T-helper 1 cell treated with Interleukin-12 subunit alpha and Interleukin-12 subunit beta and Interleukin-4 antibody, amounts not matched to agents 30 ng/mL and 1 ng/mL, for 36 hours (primary cell): ENCODE data around the gene CCDC57. TPM values are rescaled to one million over a fixed set of nuclear protein-coding genes. Genes with fewer than 3 reads are reported as not detected.

Experiments used
- intact Hi-C: fragments of 100-400 bp; cut with micrococcal nuclease; formaldehyde crosslinking; loops from one replicate; pipeline ENCODE4 v1.15.1; 2024
- total RNA-seq: library from RNA; stranded (reverse); gene quantifications from 2 replicates; pipeline ENCODE4 v1.2.3, GENCODE V29; 2022

Gene CCDC57
- total RNA-seq, 1 donor from 2014 or later: 75.3 TPM

- intact Hi-C loops: no loop called here
Observed at GRCh38 chr17:82073446-82073845, 139.2 kb downstream of the CCDC57 start.

DNA sequence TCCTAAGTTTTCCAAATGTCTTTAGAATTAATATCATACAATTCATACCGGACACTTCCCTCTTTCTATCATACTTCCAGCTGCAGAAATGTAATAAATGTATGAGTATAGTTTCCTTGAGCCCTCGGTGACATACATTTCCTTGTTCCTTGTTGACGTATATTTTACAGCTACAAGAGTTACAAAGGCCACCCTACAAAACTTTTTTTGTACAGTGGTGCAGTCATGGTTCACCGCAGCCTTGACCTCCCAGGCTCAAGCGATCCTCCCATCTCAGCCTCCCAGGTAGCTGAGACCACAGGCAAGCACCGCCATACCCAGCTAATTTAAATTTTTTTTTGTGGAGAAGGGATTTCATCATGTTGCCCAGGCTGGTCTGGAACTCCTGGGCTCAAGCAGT lies 139.8 kb downstream of the CCDC57 start:
- intact Hi-C loops: no loop called here

DNA sequence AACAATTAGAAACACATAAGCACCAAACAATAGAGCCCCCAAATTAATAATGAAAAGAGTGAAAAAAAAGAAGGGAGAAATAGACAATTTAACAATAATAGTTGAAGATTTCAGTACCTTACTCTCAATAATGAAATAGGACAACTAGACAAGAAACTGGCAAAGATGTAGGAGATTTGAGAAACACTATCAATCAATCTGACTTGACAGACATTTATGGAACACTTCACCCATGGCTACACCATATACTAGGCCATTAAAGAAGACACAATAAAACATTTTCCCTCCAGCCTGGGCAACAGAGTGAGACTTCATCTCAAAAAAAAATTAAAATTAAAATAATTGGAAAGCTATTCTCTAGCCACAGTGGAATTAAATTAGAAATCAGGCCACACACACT lies 142.0 kb downstream of the CCDC57 start:
- intact Hi-C loops: no loop called here

DNA sequence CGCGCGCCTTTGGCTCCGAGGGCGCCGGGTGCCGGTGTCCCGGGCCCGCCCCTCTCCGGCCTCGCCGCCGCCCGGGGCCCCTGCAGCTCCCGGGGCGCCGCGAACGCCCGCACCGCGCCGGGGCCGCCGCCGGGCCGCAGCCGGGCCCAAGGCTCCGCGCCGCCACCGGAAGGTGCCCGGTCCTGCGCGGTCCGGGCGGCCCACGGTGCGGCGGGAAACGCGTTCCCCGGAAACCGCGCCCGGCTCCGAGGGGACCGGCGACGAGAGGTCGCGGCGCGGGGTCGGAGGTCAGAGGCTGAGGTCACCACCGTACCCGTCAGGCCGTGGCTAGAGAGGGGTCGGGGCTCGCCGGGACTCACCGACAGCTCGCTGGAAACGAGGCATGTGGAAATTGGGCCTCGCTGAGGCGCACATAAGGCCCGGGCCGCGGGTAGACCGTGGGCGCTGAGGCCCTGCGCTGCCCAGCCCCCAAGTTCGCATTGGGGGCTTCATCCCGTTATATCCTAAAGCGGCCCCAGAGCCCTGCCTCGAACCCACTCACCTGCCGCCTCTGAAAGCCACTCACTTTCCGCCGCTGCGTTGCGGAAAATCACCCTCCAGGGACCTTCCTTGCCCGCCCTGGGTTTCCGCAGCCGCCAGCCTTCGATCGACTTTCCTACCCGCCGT lies 146.9 kb downstream of the CCDC57 start, which contains the start of gene DUS1L:
DUS1L (minus strand) TSS at position 167 of the 666 bp plus-strand sequence. CDS start 745 bp downstream, outside the sequence.
- intact Hi-C loops: loop anchor here (1.0 to 5.0 kb wide), 5 partner anchors 14 to 89 kb away; partner anchors contain the start of genes CENPX, DCXR, FASN and GPS1

GRCh38 chr17:82065193-82065637 lies 147.4 kb downstream of the CCDC57 start:
- intact Hi-C loops: loop anchor here (1.0 to 5.0 kb wide), 5 partner anchors 14 to 89 kb away; partner anchors contain the start of genes CENPX, DCXR, FASN and GPS1

GRCh38 chr17:82064433-82065192 lies 148.0 kb downstream of the CCDC57 start:
- intact Hi-C loops: loop anchor here (1.0 to 5.0 kb wide), 5 partner anchors 13 to 90 kb away; partner anchors contain the start of genes CENPX, DCXR, FASN and GPS1

- intact Hi-C loops: loop anchor here (2.0 kb wide), 1 partner anchor 35 kb away; the partner anchor contains the start of gene FASN
Observed at GRCh38 chr17:82063424-82064415, 148.9 kb downstream of the CCDC57 start.

GRCh38 chr17:82062984-82063368 lies 149.7 kb downstream of the CCDC57 start:
- intact Hi-C loops: no loop called here

DNA sequence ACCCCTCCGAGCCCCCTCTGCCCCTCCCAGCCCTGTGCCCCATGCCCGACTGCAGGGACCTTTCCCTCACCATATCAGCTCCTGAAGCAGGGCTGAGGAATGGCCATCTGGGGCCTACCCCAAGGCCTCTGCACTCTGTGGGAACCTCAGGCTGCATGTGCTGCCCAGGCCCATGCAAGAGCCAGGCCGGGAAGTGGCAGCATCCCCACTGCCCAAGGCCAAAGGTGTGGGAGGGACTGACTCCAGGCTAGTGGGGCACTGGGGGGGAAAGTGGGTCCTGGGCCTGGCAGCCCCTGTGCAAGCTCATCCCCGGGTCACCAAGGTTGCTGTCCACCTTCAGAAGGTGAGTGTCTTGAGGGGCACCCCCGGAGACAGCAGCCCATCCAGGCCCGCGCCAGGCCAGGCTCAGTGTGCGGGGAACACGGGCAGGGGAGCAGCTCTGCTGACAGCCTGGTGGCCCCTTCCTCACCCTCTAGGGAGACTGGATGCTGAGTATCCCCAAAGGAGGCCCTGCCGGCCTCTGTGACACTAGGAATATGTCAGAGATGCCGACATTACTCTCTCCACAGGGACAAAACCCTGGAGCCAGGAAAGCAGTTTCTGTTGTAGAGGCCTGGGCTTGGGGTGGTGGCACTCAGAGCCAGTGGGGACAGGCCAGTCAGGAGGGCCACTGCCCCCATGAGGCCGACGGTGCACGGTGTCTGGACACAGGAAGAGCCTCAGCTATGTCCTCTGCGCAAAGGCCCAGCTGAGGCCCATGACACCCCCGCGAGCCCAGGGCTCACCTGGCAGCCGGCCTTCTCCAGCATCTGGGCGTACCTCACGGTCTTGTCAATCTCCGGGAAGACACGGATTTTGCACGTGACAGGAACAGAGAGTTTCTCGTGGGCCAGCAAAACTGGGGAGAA lies 150.3 kb downstream of the CCDC57 start:
- intact Hi-C loops: no loop called here

DNA sequence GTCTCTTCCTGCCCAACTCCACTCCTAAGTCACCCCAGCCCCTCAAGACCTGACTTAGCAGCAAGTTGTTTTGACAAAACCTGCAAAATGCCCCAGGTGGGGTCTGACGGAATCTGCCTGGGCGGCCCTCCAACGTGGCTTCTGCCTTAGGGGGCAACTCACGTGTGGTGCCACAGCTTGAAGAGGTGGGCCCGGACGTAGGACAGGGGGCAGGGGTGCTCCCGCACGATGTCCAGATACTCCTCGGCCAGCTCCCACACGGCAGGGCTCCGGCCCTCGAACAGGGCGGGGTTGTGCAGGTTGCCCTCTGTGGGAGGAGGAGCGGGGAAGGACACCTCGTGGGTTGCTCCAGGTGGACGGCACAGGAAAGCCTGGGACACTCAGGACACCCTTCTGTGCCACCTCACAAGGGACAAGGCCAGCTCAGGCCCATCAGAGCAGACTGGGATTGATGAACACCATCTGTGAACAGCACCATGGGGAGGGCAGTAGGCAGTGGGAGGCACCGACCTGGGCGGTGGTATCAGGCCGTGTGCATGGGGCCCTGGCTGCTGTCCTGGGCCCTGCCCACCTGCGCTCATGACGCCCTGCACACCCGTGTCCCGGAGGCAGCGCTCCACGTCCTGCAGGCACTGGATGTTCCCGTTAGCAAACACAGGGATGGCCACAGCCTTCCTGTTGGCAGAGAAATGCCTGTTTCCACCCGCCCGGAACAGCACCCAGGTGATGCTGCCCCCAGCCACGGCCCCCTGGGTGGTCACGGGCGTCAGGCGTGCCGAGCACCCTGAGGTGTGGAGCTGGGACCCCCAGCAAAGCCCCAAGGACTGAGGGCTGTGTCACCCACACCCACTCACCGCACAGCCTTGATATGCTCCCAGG lies 151.4 kb downstream of the CCDC57 start:
- intact Hi-C loops: no loop called here

GRCh38 chr17:82060614-82061013 lies 152.0 kb downstream of the CCDC57 start:
- intact Hi-C loops: no loop called here

- intact Hi-C loops: no loop called here
Observed at GRCh38 chr17:82060001-82060380, 152.7 kb downstream of the CCDC57 start.

DNA sequence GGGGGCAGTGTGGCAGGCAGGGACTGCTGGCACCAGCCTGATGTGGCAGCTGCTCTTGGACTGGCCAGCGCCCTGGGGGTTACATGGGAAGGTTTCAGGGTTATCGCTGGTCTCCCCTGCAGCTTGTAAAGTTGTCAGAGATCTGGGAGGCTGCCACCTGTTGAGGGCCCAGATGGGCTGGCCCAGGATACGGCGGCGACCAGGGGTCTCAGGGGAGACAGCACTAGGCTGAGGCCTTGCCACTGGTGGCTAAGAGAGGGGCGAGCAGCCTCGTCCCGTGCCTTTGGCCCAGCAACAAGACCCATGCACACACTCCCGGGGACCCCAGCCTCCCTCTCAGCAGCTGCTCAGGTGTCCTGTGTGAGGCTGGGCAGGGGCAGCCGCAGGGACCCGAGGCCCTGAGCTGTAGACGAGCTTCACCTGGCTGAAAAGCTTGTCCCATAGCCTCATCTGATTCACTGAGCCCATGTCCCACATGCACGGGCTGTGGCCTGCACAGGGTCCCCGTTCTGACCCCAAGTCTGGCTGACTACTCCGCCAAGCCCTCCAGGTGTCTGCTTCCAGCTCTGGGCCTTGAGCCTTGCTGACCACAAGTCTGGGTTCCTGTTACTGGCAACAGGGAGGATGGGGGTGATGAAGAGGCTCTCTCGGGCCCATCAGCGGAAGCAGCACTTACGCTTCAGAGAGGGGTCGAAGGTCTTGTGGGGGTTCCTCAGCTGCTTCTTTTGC lies 153.2 kb downstream of the CCDC57 start:
- intact Hi-C loops: no loop called here

DNA sequence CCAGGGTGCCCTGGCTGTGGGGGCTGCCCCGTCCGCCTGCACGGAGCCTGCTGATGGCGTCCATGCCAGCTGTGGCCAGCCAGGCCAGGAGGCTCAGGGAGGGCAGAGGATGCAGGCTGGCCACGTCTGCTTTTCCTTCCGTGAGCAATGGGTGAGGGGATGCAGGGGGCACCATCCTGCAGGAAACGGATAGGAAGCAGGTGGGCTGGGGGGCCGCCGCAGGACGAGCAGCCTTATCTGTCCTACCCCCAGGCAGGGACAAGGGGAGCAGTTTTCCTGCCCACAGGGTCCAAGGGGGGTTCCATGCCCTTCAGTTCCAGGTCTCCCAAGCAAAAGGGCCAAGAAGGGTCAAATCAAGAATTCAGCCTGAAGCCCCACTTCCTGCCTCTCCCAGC lies 153.8 kb downstream of the CCDC57 start:
- intact Hi-C loops: no loop called here

GRCh38 chr17:82058230-82058854 lies 154.3 kb downstream of the CCDC57 start:
- intact Hi-C loops: no loop called here

GRCh38 chr17:82056729-82057621 lies 155.7 kb downstream of the CCDC57 start:
- intact Hi-C loops: no loop called here
